OCI-LY3 (cell line): ENCODE data around the gene AOAH.
"Not testable (repeated sequence)": the region's sequence is repeated elsewhere in the genome, so short reads cannot be mapped to it uniquely, and the experiment has no call there.

ENCODE experiments used
- H2AFZ ChIP-seq: fragments of 200-600, 300-600 bp; shearing (Covaris generic); 2 replicates; pipeline ENCODE4 v1.6.0; 2014; ENCODE audit warnings: antibody characterized with exemption, low read depth, low read length
- H3K27ac ChIP-seq: fragments of 200-600, 300-600 bp; sonication (generic); 2 replicates; pipeline ENCODE4 v1.5.1; 2014; ENCODE audit warnings: mild to moderate bottlenecking, low read length, moderate library complexity, mixed read lengths
- H3K27me3 ChIP-seq: fragments of 200-600, 300-600 bp; sonication (generic); 2 replicates; pipeline ENCODE4 v1.6.1; 2014; ENCODE audit warnings: low read depth, low read length, mixed read lengths
- H3K36me3 ChIP-seq: fragments of 200-600, 300-600 bp; sonication (generic); replicated peaks from 2 replicates; pipeline ENCODE3; 2014; ENCODE audit warnings: low read depth, low read length, mixed read lengths
- H3K4me1 ChIP-seq: fragments of 300-600, 200-600 bp; sonication (generic); 2 replicates; pipeline ENCODE4 v1.6.1; 2014; ENCODE audit warnings: low read length, mixed read lengths
- H3K4me2 ChIP-seq: fragments of 200-600, 300-600 bp; sonication (generic); 2 replicates; pipeline ENCODE4 v1.6.1; 2014; ENCODE audit warnings: low read length, mixed read lengths
- H3K4me3 ChIP-seq: fragments of 300-600, 200-600 bp; sonication (generic); 2 replicates; pipeline ENCODE4 v1.5.1; 2014; ENCODE audit warnings: antibody characterized with exemption, mild to moderate bottlenecking, low read length, moderate library complexity
- H3K79me2 ChIP-seq: fragments of 300-600, 200-600 bp; shearing (Covaris generic); 2 replicates; pipeline ENCODE4 v1.6.1; 2014; ENCODE audit warnings: mild to moderate bottlenecking, low read length, mixed read lengths
- H3K9ac ChIP-seq: fragments of 300-600, 200-600 bp; shearing (Covaris generic); 2 replicates; pipeline ENCODE4 v1.6.0; 2014; ENCODE audit warnings: mild to moderate bottlenecking, low read length, moderate library complexity
- H3K9me3 ChIP-seq: fragments of 200-600, 300-600 bp; shearing (Covaris generic); 2 replicates; pipeline ENCODE4 v1.6.1; 2014; ENCODE audit warnings: low read length, mixed read lengths; ENCODE audit not compliant: insufficient read depth
- H4K20me1 ChIP-seq: fragments of 200-600, 300-600 bp; sonication (generic); 2 replicates; pipeline ENCODE4 v1.6.1; 2016; ENCODE audit warnings: low read length, mixed read lengths; ENCODE audit not compliant: insufficient read depth
- CTCF ChIP-seq: fragments of 200-600, 300-600 bp; sonication (generic); IDR thresholded peaks from 2 replicates; pipeline ENCODE4 v1.5.1; 2014; ENCODE audit warnings: antibody characterized with exemption, low read length, low read depth
- EZH2phosphoT487 ChIP-seq: fragments of 200-600 bp; shearing (Covaris generic); IDR thresholded peaks from 2 replicates; pipeline ENCODE4 v1.6.1; 2018; ENCODE audit warnings: antibody characterized with exemption, mixed run types, low read depth

Gene AOAH

GRCh38 chr7:36506820-36507219 lies 217.5 kb downstream of the AOAH start:
- Histone ChIP-seq H3K36me3 (no peaks in the 10 kb centered on the region), H3K4me3 (no peak overlapping the region), H2AFZ (no peak overlapping the region), H3K27me3 (no peaks in the 10 kb centered on the region), H3K9ac (no peak overlapping the region), H3K79me2 (no peaks in the 10 kb centered on the region), H3K9me3 (no peaks in the 10 kb centered on the region), H3K27ac (no peak overlapping the region), H3K4me1 (no peaks in the 10 kb centered on the region), H3K4me2 (no peak overlapping the region), H4K20me1 (no peaks in the 10 kb centered on the region)
- TF ChIP-seq EZH2phosphoT487 = no peak
- TF ChIP-seq CTCF = no peak

GRCh38 chr7:36506130-36506798 lies 218.0 kb downstream of the AOAH start:
- H3K27ac ChIP-seq = no peak overlapping the region

GRCh38 chr7:36504617-36505016 lies 219.7 kb downstream of the AOAH start:
- H2AFZ ChIP-seq, H3K36me3 ChIP-seq, H4K20me1 ChIP-seq, H3K9ac ChIP-seq, H3K4me1 ChIP-seq, H3K27ac ChIP-seq, H3K9me3 ChIP-seq, H3K4me2 ChIP-seq, H3K4me3 ChIP-seq, H3K79me2 ChIP-seq, H3K27me3 ChIP-seq: not testable (repeated sequence)

More at GRCh38 chr7:36506130-36506798, 218.0 kb downstream of the AOAH start:
- H3K27me3 ChIP-seq = no peaks in the 10 kb centered on the region
- no peak overlapping the region for H3K4me3 ChIP-seq
- TF ChIP-seq CTCF (no peak), EZH2phosphoT487 (no peak)
- H3K9ac ChIP-seq = no peak overlapping the region
- H4K20me1 ChIP-seq = no peaks in the 10 kb centered on the region
- H3K4me2 ChIP-seq = no peak overlapping the region
- peaks cover under 1% of the 10 kb centered on the region; the same call in 1 of the 2 replicates for H3K4me1 ChIP-seq
- H2AFZ ChIP-seq = no peak overlapping the region
- no peaks in the 10 kb centered on the region for H3K9me3 ChIP-seq
- H3K79me2 ChIP-seq = no peaks in the 10 kb centered on the region
- H3K36me3 ChIP-seq = no peaks in the 10 kb centered on the region

GRCh38 chr7:36504216-36504615 lies 220.1 kb downstream of the AOAH start:
- H3K79me2 ChIP-seq, H4K20me1 ChIP-seq, H3K27ac ChIP-seq, H3K4me2 ChIP-seq, H3K27me3 ChIP-seq, H3K36me3 ChIP-seq, H3K9ac ChIP-seq, H3K4me1 ChIP-seq, H2AFZ ChIP-seq, H3K9me3 ChIP-seq, H3K4me3 ChIP-seq: not testable (repeated sequence)

GRCh38 chr7:36497775-36498174 lies 226.5 kb downstream of the AOAH start:
- no peaks in the 10 kb centered on the region for H3K79me2 ChIP-seq
- H3K36me3 ChIP-seq = no peaks in the 10 kb centered on the region
- no peak overlapping the region for H3K4me3 ChIP-seq
- no peak overlapping the region for H3K9ac ChIP-seq
- TF ChIP-seq CTCF = no peak
- no peak for TF ChIP-seq EZH2phosphoT487
- peaks cover 29% of the 10 kb centered on the region for H3K27me3 ChIP-seq
- no peaks in the 10 kb centered on the region for H3K9me3 ChIP-seq
- no peak overlapping the region for H2AFZ ChIP-seq
- no peak overlapping the region for H3K27ac ChIP-seq
- peaks cover 4% of the 10 kb centered on the region; the same call in 1 of the 2 replicates for H3K4me1 ChIP-seq
- no peak overlapping the region for H3K4me2 ChIP-seq
- H4K20me1 ChIP-seq = no peaks in the 10 kb centered on the region

- H3K27me3 ChIP-seq = peaks cover 29% of the 10 kb centered on the region
- H3K79me2 ChIP-seq, H3K9me3 ChIP-seq, H3K36me3 ChIP-seq, H4K20me1 ChIP-seq, H3K4me2 ChIP-seq, H3K4me1 ChIP-seq, H3K27ac ChIP-seq, H2AFZ ChIP-seq, H3K4me3 ChIP-seq, H3K9ac ChIP-seq: not testable (repeated sequence)
Observed at GRCh38 chr7:36497176-36497575, 227.1 kb downstream of the AOAH start.
